Osteoblast (primary cell): ENCODE results near the gene ARIH2. TPM values are rescaled to one million over a fixed set of nuclear protein-coding genes. Genes with fewer than 3 reads are reported as not detected.

Experiments used
- DNase-seq: peaks from one replicate; pipeline ENCODE4 v3.0.0; 2011; ENCODE audit warnings: low spot score, mixed read lengths; ENCODE audit not compliant: insufficient read length; ENCODE audit errors: missing footprints
- H2AFZ ChIP-seq: 2 replicates; pipeline ENCODE4 v1.6.0; 2011; ENCODE audit warnings: mild to moderate bottlenecking, low read length
- H3K27ac ChIP-seq: 2 replicates; pipeline ENCODE4 v1.5.1; 2011; ENCODE audit warnings: mild to moderate bottlenecking, low read depth, low read length, moderate library complexity
- H3K27me3 ChIP-seq: 2 replicates; pipeline ENCODE4 v1.6.0; 2012; ENCODE audit warnings: mild to moderate bottlenecking, control low read depth, inconsistent platforms, low read length, moderate library complexity; ENCODE audit not compliant: insufficient read depth
- H3K36me3 ChIP-seq: 2 replicates; pipeline ENCODE4 v1.5.1; 2011; ENCODE audit warnings: mild to moderate bottlenecking, low read length, control low read depth, moderate library complexity; ENCODE audit not compliant: insufficient read depth
- H3K4me1 ChIP-seq: 2 replicates; pipeline ENCODE4 v1.5.1; 2011; ENCODE audit warnings: mild to moderate bottlenecking, low read length, control low read depth, moderate library complexity; ENCODE audit not compliant: insufficient read depth
- H3K4me2 ChIP-seq: 2 replicates; pipeline ENCODE4 v1.6.0; 2011; ENCODE audit warnings: mild to moderate bottlenecking, low read length; ENCODE audit not compliant: insufficient read depth
- H3K4me3 ChIP-seq: fragments of 200-600 bp; sonication (generic); 3 replicates; pipeline ENCODE4 v1.5.1; 2012; ENCODE audit warnings: mild to moderate bottlenecking, low read length, inconsistent platforms; ENCODE audit not compliant: insufficient read depth
- H3K79me2 ChIP-seq: 2 replicates; pipeline ENCODE4 v1.6.0; 2012; ENCODE audit warnings: mild to moderate bottlenecking, low read length, control low read depth, inconsistent platforms; ENCODE audit not compliant: insufficient read depth
- H3K9me3 ChIP-seq: 2 replicates; pipeline ENCODE4 v1.5.1; 2011; ENCODE audit warnings: low read depth, low read length, control low read depth
- H4K20me1 ChIP-seq: 2 replicates; pipeline ENCODE4 v1.6.0; 2012; ENCODE audit warnings: mild to moderate bottlenecking, low read length, control low read depth; ENCODE audit not compliant: insufficient read depth
- total RNA-seq: library from RNA; depleted of rRNA; stranded (reverse); fragments of >200 nt; gene quantifications from 2 replicates; pipeline ENCODE4 v1.2.3, GENCODE V29; 2012
- TF ChIP-seq, protein P1 (sequence below): IDR thresholded peaks from 2 replicates; pipeline ENCODE4 v1.5.1; 2011; ENCODE audit warnings: mild to moderate bottlenecking, low read depth, low read length, moderate library complexity; ENCODE audit errors: extremely low read depth

Gene ARIH2
- total RNA-seq, 1 donor = 69.1 TPM

DNA sequence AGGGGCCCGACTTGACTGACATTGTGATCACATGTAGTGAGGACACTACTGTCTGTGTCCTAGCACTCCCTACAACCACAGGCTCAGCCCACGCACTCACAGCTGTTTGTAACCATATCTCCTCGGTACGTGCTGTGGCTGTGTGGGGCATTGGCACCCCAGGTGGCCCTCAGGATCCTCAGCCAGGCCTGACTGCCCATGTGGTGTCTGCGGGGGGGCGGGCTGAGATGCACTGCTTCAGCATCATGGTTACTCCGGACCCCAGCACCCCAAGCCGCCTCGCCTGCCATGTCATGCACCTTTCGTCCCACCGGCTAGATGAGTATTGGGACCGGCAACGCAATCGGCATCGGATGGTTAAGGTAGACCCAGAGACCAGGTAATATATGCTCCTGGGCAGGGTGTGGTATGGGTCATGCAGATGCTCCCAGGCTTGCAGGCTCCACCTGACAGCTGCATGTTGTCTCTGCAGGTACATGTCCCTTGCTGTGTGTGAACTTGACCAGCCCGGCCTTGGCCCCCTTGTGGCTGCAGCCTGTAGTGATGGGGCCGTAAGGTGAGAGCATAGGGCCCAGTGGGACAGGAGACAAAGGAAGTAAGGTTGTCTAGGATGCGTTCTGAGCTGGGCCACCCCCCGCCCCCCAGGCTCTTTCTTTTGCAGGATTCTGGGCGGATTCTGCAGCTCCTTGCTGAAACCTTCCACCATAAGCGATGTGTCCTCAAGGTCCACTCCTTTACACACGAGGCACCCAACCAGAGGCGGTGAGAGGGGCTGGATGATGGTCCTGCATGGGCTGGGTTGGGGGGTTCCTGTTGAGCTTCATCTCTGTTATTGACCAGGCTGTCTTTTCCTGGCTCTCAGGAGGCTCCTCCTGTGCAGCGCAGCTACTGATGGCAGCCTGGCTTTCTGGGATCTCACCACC, 95.4 kb downstream of the ARIH2 start:
- Histone ChIP-seq H4K20me1 (peaks cover 47% of the 10 kb centered on the region), H3K4me3 (no peak overlapping the region), H3K27ac (no peak overlapping the region), H3K79me2 (peaks cover 68% of the 10 kb centered on the region), H3K27me3 (no peaks in the 10 kb centered on the region), H3K4me1 (peaks cover 12% of the 10 kb centered on the region), H3K36me3 (peaks cover 38% of the 10 kb centered on the region), H3K4me2 (no peak overlapping the region), H3K9me3 (no peaks in the 10 kb centered on the region), H2AFZ (no peak overlapping the region)
- TF ChIP-seq, protein P1, sequence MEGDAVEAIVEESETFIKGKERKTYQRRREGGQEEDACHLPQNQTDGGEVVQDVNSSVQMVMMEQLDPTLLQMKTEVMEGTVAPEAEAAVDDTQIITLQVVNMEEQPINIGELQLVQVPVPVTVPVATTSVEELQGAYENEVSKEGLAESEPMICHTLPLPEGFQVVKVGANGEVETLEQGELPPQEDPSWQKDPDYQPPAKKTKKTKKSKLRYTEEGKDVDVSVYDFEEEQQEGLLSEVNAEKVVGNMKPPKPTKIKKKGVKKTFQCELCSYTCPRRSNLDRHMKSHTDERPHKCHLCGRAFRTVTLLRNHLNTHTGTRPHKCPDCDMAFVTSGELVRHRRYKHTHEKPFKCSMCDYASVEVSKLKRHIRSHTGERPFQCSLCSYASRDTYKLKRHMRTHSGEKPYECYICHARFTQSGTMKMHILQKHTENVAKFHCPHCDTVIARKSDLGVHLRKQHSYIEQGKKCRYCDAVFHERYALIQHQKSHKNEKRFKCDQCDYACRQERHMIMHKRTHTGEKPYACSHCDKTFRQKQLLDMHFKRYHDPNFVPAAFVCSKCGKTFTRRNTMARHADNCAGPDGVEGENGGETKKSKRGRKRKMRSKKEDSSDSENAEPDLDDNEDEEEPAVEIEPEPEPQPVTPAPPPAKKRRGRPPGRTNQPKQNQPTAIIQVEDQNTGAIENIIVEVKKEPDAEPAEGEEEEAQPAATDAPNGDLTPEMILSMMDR = peak; percentile 71
- DNase-seq = peak; percentile 89

DNA sequence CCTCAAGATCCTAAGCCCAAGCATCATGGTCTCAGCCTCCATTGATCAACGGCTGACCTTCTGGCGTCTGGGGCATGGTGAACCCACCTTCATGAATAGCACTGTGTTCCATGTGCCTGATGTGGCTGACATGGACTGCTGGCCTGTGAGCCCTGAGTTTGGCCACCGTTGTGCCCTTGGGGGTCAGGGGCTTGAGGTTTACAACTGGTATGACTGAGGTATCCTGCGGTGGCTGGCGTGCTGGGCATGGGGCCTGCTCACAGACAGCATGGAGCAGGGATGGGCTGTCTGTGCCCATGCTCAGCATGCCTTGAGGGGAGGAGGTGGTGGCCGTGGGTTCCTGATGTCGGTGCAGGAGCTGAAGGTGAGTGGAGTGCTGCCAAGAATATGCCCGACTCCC, 96.4 kb downstream of the ARIH2 start:
- Histone ChIP-seq H3K79me2 (peaks cover 64% of the 10 kb centered on the region), H3K36me3 (peaks cover 38% of the 10 kb centered on the region), H4K20me1 (peaks cover 42% of the 10 kb centered on the region)

DNA sequence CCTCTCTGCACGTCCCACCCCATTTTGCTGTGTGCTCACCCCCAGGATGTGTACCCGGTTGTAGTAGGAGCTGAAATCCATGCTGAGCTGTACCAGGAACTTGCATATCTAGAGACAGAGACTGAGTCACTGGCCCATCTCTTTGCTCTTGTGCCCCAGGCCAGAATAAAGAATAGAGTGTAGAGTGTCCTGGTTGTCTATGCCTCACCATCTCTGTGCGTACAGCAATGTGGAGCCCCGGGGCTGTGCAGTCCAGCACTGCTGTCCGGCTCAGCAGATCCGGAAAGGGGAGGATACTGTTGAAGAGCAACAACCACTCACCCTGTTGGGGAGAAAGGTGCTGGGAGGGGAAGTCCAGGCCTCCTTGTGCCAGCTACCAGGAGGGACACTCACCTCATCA, 97.1 kb downstream of the ARIH2 start:
- Histone ChIP-seq H3K79me2 (peaks cover 67% of the 10 kb centered on the region), H3K27me3 (no peaks in the 10 kb centered on the region), H3K4me1 (peaks cover 21% of the 10 kb centered on the region), H3K27ac (no peak overlapping the region), H4K20me1 (peaks cover 42% of the 10 kb centered on the region), H3K4me2 (no peak overlapping the region), H2AFZ (no peak overlapping the region), H3K9me3 (no peaks in the 10 kb centered on the region), H3K4me3 (no peak overlapping the region), H3K36me3 (peaks cover 38% of the 10 kb centered on the region)
- TF ChIP-seq, protein P1 = no peak
- peak; percentile 48 for DNase-seq

More for the DNA sequence above, 96.4 kb downstream of the ARIH2 start:
- Histone ChIP-seq H3K9me3 (no peaks in the 10 kb centered on the region), H3K27ac (no peak overlapping the region), H3K4me3 (no peak overlapping the region), H3K4me2 (no peak overlapping the region), H2AFZ (no peak overlapping the region), H3K4me1 (peaks cover 17% of the 10 kb centered on the region), H3K27me3 (no peaks in the 10 kb centered on the region)
- peak; percentile 44 for DNase-seq
- TF ChIP-seq, protein P1 = no peak
